HG03103 (cell line): Measurements from ENCODE around the gene DTWD2.
"Not testable (repeated sequence)": the region's sequence is repeated elsewhere in the genome, so short reads cannot be mapped to it uniquely, and the experiment has no call there.

ENCODE experiments used
- ATAC-seq: cut with Tn5 transposase; IDR thresholded peaks from one replicate; pipeline ENCODE4 v1.9.1; 2021; ENCODE audit warnings: low read depth; ENCODE audit not compliant: unreplicated experiment

Gene DTWD2

DNA sequence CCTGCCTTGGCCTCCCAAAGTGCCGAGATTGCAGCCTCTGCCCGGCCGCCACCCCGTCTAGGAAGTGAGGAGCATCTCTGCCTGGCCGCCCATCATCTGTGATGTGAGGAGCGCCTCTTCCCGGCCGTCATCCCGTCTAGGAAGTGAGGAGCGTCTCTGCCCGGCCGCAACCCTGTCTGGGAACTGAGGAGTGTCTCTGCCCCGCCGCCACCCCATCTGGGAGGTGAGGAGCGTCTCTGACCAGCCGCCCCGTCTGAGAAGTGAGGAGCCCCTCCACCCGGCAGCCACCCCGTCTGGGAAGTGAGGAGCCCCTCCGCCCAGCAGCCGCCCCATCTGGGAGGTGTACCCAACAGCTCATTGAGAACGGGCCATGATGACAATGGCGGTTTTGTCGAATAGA, 10.5 kb upstream of the DTWD2 start:
- not testable (repeated sequence) for ATAC-seq

DNA sequence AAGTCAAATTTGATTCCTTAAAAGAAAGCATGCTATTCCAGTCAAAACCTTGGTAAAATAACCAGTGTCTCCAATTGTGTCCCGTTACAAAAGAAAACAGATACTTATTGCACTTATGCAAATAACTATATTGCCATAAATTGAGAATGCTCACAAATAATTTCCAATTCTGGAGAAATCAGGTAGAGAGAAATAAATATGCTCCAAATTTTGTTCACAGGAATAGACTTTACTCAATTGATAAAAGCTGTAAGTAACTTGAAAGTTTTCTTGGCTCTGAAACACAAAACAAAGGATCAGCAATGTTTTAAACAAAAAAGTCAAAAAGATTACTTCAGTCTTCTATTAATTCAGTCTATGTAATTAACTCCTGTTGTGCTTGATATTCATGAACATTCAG, 7.8 kb upstream of the DTWD2 start:
- ATAC-seq = no peak

- ATAC-seq = no peak
Observed at GRCh38 chr5:118994595-118994994, 6.2 kb upstream of the DTWD2 start.

- ATAC-seq = not testable (repeated sequence)
Observed at GRCh38 chr5:118993118-118993517, 4.8 kb upstream of the DTWD2 start.

DNA sequence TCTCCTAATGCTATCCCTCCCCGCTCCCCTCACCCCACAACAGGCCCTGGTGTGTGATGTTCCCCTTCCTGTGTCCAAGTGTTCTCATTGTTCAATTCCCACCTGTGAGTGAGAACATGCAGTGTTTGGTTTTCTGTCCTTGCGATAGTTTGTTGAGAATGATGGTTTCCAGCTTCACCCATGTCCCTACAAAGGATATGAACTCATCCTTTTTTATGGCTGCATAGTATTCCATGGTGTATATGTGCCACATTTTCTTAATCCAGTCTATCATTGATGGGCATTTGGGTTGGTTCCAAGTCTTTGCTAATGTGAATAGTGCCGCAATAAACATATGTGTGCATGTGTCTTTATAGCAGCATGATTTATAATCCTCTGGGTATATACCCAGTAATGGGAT, 3.7 kb upstream of the DTWD2 start:
- ATAC-seq = not testable (repeated sequence)

DNA sequence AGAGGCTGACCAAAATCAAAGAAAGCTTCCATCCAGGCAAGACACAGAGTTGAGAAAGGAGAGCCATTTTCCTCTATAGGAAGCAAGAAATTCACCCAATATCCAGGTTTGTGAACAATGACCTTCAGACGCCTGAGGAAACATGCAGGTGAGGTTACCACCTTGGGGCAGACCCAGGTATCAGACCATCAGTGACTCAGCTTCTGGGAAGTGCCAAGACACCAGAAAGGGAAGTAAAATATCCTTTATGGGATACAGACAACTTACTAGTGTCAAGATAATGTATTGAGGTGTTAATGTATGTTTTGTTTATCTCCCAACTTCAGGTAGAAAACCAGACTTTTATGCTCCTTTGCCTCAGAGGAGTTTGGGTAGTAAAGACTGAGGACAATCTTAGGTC, 2.2 kb upstream of the DTWD2 start:
- no peak for ATAC-seq

DNA sequence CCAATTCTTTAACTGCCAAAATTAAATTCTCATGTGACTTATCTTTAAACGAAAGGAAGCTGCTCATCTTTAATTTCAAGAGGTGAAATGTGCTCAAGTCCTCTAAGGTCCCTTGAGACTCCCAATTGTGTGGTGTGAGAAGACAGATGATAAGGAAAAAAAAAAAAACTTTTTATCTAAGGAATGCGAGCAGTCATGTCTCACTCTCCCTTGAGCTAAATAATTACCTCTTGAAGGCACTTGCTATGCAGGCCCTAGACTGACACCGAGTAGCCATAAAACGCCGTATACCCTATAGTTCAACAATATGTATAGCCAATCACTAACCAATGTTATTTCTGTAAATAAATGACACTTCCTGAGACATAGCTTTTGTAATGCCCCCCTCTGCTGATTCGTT, 1.5 kb upstream of the DTWD2 start:
- no peak for ATAC-seq

- ATAC-seq = no peak
Observed at GRCh38 chr5:118988866-118989180, 476 bp upstream of the DTWD2 start.

DNA sequence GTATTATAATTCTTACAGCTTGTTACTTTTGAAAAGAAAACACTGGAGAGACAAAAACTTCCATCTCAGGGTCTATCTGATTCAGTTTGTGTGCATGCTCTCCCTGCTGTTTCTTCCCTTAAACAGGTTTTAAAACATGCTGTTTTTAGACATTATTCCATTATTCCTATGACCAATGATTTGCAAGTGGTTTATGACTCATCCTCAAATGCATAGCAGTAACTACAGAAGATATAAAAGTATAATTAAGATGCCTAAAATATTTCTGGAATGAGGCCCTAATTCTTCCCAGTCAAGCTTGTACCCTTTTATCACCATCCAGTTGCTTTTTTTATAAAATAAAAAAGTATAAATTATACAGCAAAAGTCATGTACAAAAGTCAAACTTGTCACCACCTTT, 3.7 kb downstream of the DTWD2 start:
- ATAC-seq = no peak

DNA sequence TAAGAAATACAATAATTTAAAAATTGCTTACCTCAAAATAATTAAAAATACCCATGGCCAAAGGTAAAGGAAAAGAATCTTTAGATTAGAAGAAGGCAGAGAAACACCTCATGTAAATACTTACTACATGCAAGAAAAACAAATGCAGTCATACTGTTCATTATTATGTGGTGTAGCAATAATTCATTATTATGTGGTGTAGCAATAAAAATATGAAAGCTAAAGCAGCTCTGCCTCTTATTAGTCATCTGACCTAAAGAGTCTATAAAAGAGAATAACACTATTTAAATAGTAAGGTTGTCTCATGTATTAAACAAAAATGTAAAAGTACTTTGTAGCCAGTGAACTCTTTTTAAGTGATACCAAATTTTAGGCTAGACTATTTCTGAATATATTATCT, 6.6 kb downstream of the DTWD2 start:
- ATAC-seq = no peak

DNA sequence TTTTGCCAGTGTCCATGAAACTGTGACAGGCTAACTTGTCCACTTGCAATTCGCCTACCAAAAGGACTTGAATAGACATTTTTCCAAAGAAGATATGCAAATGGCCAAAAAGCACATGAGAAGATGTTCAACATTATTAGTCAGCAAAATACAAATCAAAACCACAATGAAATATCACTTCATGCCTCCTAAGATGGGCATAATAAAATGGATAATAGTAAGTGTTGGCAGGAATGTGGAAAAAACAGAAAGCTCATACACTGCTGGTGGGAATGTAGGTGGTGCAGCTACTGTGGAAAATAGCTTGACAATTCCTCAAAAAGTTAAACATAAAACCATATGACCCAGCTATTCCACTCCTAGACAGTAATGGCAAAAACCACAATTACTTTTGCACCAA, 7.9 kb downstream of the DTWD2 start:
- ATAC-seq = no peak

DNA sequence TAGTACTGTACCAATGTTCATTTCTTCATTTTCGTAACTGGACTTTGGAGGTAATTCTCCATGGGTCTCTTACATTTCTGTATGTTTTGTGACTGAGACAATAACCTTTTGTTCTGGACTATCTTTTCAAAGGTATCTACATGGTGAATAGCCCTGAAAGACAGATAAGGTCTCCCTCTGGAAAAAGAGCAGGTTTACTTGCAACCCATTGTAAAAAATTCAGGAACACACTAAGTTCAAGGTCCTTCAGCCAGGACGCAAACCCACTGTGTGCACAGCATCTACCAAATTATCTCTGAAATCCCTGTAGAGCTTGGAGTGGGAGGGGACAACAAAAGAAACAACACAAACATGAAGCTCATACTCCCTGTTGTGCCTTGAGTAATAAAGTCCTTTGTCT, 8.3 kb downstream of the DTWD2 start:
- no peak for ATAC-seq

DNA sequence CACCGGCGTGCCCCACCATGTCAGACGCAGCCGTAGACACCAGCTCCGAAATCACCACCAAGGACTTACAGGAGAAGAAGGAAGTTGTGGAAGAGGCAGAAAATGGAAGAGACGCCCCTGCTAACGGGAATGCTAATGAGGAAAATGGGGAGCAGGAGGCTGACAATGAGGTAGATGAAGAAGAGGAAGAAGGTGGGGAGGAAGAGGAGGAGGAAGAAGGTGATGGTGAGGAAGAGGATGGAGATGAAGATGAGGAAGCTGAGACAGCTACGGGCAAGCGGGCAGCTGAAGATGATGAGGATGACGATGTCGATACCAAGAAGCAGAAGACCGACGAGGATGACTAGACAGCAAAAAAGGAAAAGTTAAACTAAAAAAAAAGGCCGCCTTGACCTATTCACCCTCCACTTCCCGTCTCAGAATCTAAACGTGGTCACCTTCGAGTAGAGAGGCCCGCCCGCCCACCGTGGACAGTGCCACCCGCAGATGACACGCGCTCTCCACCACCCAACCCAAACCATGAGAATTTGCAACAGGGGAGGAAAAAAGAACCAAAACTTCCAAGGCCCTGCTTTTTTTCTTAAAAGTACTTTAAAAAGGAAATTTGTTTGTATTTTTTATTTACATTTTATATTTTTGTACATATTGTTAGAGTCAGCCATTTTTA, 14.4 kb downstream of the DTWD2 start:
- not testable (repeated sequence) for ATAC-seq

DNA sequence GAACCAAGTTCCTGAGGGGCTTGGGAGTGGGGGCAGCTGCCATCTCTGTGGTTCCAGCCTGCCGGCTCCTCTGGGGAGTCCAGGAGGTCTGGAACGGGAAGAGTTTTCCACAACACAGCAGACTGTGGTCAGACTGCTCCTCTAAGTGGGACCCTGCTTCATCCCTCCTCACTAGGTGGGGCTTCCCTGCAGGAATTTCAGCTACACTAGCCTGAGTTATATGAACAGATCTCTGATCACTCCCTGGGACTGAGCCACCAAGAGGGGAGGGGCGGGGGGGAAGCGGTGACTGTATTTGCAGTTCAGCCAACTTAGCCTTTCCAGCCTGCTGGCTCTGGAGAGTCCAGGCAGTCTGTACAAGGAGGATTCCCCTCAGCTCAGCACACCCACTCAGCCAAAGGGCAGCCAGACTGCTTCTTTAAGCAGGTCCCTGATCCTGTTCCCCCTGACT, 19.4 kb downstream of the DTWD2 start:
- ATAC-seq = no peak

GRCh38 chr5:118968406-118968911, 19.9 kb downstream of the DTWD2 start:
- no peak for ATAC-seq

DNA sequence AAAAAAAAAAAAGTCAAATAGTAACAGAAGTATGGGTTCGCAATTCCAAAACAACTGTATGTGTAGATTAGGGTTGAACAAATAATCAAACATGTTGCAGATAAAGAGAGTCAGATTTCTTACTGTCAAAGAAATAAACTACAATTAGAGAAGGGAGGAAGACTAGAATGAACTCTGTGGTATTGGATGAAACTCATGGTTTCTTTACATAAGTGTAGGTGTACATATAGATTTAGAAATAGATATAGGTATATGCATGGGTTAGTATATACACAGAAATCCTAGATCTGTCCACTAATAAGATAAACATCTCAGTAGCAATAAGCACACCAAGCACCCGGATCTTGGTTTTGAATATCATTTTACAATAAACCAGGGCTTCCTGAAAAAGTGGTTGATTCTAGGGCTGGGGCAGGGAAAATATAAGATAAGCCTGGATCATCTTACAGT, 21.3 kb downstream of the DTWD2 start:
- ATAC-seq = no peak

- ATAC-seq = no peak
Observed at GRCh38 chr5:118965890-118966289, 22.5 kb downstream of the DTWD2 start.

GRCh38 chr5:118964970-118965369, 23.4 kb downstream of the DTWD2 start:
- not testable (repeated sequence) for ATAC-seq

- ATAC-seq = not testable (repeated sequence)
Observed at GRCh38 chr5:118964388-118964787, 24.0 kb downstream of the DTWD2 start.

GRCh38 chr5:118963169-118963568, 25.2 kb downstream of the DTWD2 start:
- ATAC-seq = no peak

GRCh38 chr5:118960557-118960956, 27.8 kb downstream of the DTWD2 start:
- ATAC-seq = no peak

- ATAC-seq = no peak
Observed at GRCh38 chr5:118956727-118957126, 31.6 kb downstream of the DTWD2 start.

GRCh38 chr5:118953652-118954005, 34.7 kb downstream of the DTWD2 start:
- ATAC-seq = no peak
